ENCODE data around the gene PTPRN.
"Not testable (repeated sequence)": the region's sequence is repeated elsewhere in the genome, so short reads cannot be mapped to it uniquely, and the experiment has no call there.

Gene PTPRN

GRCh38 chr2:219261024-219261855, 48.0 kb downstream of the PTPRN start:
- no peak for DNase-seq (ENCODE audit: low read depth)
- TF ChIP-seq, protein P1, sequence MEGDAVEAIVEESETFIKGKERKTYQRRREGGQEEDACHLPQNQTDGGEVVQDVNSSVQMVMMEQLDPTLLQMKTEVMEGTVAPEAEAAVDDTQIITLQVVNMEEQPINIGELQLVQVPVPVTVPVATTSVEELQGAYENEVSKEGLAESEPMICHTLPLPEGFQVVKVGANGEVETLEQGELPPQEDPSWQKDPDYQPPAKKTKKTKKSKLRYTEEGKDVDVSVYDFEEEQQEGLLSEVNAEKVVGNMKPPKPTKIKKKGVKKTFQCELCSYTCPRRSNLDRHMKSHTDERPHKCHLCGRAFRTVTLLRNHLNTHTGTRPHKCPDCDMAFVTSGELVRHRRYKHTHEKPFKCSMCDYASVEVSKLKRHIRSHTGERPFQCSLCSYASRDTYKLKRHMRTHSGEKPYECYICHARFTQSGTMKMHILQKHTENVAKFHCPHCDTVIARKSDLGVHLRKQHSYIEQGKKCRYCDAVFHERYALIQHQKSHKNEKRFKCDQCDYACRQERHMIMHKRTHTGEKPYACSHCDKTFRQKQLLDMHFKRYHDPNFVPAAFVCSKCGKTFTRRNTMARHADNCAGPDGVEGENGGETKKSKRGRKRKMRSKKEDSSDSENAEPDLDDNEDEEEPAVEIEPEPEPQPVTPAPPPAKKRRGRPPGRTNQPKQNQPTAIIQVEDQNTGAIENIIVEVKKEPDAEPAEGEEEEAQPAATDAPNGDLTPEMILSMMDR (IDR thresholded peaks at IDR 0.05; ENCODE audit: control insufficient read depth, insufficient read depth, low read depth, low read length, missing control alignments), result no peak
- H3K4me3 ChIP-seq (ENCODE audit: control insufficient read depth, low read depth, low read length), result no peak overlapping the region

GRCh38 chr2:219258942-219259341, 50.3 kb downstream of the PTPRN start:
- H3K4me3 ChIP-seq (ENCODE audit: control insufficient read depth, low read depth, low read length); DNase-seq (ENCODE audit: low read depth): not testable (repeated sequence)

DNA sequence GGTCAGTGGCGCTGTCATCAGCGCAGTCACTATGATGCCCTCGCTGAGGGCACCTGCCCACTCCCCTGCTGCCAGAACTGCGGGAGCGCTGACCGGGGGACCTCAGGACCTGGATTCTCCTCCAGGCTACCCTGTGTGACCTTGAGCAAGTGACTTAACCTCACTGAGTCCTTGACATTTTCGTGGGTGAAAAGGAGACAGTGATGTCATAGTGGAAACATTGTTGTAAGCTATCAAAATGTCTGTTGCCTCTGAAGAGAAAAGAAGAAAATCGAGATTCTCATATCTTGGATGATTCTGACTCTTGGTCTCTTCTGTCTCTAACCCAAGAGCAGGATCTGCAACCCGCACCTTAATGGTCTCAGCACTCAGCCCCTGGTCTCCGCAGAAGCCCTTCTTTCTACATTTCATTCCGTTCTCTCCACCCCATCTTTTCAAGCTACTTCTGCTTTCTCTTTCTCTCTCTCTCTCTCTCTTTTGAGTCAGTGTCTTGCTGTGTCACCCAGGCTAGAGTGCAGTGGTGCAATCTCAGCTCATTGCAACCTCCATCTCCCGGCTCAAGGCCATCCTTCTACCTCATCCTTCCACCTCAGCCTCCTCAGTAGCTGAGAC, 54.5 kb downstream of the PTPRN start:
- TF ChIP-seq, protein P1 (IDR thresholded peaks at IDR 0.05; ENCODE audit: control insufficient read depth, insufficient read depth, low read depth, low read length, missing control alignments), result no peak
- no peak for DNase-seq (ENCODE audit: low read depth)
- peak overlapping the region; percentile 52 for H3K4me3 ChIP-seq (ENCODE audit: control insufficient read depth, low read depth, low read length)

GRCh38 chr2:219253753-219254589, 55.2 kb downstream of the PTPRN start, which contains the start of gene TUBA4A:
TSS of gene TUBA4A (minus strand) at chr2:219253918. CDS start at chr2:219253858, 60 bp downstream.
- DNase-seq (ENCODE audit: low read depth), result no peak
- TF ChIP-seq, protein P1 (IDR thresholded peaks at IDR 0.05; ENCODE audit: control insufficient read depth, insufficient read depth, low read depth, low read length, missing control alignments), result no peak
- peak within 1 kb of the TSS; percentile 52 for H3K4me3 ChIP-seq (ENCODE audit: control insufficient read depth, low read depth, low read length)

DNA sequence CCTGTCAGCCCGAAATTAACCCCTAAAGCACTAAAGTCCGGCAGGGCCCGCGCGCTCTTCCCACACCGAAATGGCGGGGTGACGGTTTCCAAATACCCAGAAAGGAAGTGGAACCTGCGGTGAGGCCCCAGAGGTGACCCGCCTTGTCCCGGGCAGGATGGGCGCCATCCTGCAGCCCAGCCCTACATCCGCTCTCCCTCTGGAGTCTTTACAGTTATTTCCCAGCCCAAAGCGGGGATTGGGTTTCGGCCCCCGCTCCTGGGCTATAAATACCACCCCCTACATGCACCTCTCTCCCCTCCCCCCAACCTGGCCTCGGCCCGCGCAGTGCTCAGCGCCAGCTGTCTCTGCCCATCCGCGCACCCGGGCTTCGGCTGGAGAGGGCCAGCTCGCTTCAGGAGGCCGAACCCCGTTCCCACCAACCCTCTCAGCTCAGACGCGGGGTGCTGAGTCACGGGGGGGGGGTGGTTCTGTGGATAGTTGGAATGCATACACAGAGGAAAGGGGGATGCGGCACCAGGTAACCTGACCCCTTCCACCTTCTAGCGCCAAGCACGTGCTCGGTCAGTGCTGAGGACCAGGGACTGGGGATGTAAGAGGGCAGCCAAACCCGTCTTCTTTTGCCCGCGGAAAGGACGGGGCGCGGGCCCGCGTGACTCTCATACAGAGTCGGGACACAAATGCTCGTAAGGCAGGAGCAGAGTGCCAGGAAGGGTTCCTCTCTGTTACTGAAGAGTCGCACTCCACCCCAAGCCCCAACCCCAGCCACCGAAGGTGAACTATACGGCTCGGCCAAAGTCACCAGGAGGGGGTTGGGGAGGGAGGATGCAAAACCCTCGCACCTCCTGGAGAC, 56.1 kb downstream of the PTPRN start, which contains the start of gene TUBA4B:
TSS of gene TUBA4B (plus strand) at position 344 of the 853 bp plus-strand sequence. CDS start at position 509, 165 bp downstream.
- no peak for DNase-seq (ENCODE audit: low read depth)
- TF ChIP-seq, protein P1 (IDR thresholded peaks at IDR 0.05; ENCODE audit: control insufficient read depth, insufficient read depth, low read depth, low read length, missing control alignments), result no peak
- peak within 1 kb of the TSS; percentile 52 for H3K4me3 ChIP-seq (ENCODE audit: control insufficient read depth, low read depth, low read length)

DNA sequence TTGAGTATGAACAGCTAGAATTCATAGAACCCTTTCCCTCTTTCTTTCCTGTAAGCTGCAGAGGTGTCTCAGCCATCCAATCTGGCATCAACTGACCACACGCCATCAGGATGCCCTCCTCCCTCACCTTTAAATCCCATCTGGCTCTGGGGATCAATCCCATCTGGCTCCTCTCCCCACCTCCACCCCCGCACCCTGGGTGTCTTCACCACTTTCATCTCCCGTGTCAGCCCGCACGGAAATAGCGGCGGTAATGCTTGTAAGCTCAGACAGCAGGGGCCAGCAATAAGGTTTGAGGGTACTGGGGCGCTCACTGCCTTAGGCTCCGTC, 56.7 kb downstream of the PTPRN start:
- H3K4me3 ChIP-seq (ENCODE audit: control insufficient read depth, low read depth, low read length), result peak overlapping the region; percentile 52
- TF ChIP-seq, protein P1 (IDR thresholded peaks at IDR 0.05; ENCODE audit: control insufficient read depth, insufficient read depth, low read depth, low read length, missing control alignments), result no peak
- no peak for DNase-seq (ENCODE audit: low read depth)

Measured in AG09309 (cell line).